Gastrocnemius medialis (tissue), 4 donors: Measurements from ENCODE around the gene PAQR5.

ENCODE experiments used
- CTCF ChIP-seq, 5 experiments: fragments of 450-650 bp in 3 of 5; fragments of 200-600 bp in 2 of 5; sonication (generic) in 2 of 5; IDR thresholded peaks in 4 of 5; conservative IDR thresholded peaks in 1 of 5; 1 replicate in 4 of 5; 2 replicates in 1 of 5; pipeline ENCODE4 v1.5.1; 2016 to 2019; ENCODE audit warnings: antibody characterized with exemption in 5 of 5, mild to moderate bottlenecking in 3 of 5, moderate library complexity in 3 of 5
- POLR2A ChIP-seq, 2 donors: fragments of 450-650 bp; IDR thresholded peaks; one replicate each; pipeline ENCODE4 v1.6.1; 2017; ENCODE audit warnings: antibody characterized with exemption in 2 of 2, mild to moderate bottlenecking in 2 of 2, moderate library complexity in 2 of 2

- TF ChIP-seq POLR2A (IDR thresholded peaks at IDR 0.05) = no peak
- TF ChIP-seq CTCF (IDR thresholded peaks at IDR 0.05 in 4 of 5, conservative IDR thresholded peaks at IDR 0.05 in 1 of 5) = no peak
Observed at GRCh38 chr15:69351333-69351732, 52.6 kb downstream of the PAQR5 start.
